SW 1271 (cell line): ENCODE data around the gene CENPU.
"Not testable (repeated sequence)": the region's sequence is repeated elsewhere in the genome, so short reads cannot be mapped to it uniquely, and the experiment has no call there.

ENCODE experiments used
- DNase-seq, 2 experiments: peaks; one replicate each; lab custom pipeline; 2025; lab: John Stamatoyannopoulos, UW

The CENPU gene, protein sequence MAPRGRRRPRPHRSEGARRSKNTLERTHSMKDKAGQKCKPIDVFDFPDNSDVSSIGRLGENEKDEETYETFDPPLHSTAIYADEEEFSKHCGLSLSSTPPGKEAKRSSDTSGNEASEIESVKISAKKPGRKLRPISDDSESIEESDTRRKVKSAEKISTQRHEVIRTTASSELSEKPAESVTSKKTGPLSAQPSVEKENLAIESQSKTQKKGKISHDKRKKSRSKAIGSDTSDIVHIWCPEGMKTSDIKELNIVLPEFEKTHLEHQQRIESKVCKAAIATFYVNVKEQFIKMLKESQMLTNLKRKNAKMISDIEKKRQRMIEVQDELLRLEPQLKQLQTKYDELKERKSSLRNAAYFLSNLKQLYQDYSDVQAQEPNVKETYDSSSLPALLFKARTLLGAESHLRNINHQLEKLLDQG

GRCh38 chr4:184733654-184734524 lies at the start of gene CENPU:
TSS of gene CENPU (minus strand) at chr4:184734096. CDS start at chr4:184734062, 34 bp downstream.
- DNase-seq = peak; percentile 92

- no peak for DNase-seq
These were observed 49.0 kb upstream of the CENPU start for GRCh38 chr4:184782731-184783373.

GRCh38 chr4:184779160-184779559 lies 45.3 kb upstream of the CENPU start:
- DNase-seq = not testable (repeated sequence)

DNA sequence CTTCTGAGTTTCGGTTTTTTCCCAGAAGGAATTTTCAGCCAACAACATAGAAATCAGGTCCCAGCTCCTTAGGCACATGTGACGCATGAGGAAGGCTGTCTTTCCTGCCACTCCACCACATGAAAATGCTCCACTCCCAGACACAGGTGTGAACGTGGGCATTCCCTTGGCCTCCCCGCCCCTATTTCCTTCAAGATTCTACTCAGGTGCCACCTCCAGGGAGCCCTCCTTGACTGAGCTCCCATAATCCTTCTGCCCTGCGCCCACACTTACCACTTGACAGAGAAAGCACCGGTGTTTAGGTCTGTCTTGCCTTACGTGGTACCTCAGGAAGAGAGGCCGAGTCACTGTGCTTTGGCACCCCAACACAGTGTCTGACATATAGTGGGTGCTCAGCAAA lies 44.4 kb upstream of the CENPU start:
- no peak for DNase-seq

DNA sequence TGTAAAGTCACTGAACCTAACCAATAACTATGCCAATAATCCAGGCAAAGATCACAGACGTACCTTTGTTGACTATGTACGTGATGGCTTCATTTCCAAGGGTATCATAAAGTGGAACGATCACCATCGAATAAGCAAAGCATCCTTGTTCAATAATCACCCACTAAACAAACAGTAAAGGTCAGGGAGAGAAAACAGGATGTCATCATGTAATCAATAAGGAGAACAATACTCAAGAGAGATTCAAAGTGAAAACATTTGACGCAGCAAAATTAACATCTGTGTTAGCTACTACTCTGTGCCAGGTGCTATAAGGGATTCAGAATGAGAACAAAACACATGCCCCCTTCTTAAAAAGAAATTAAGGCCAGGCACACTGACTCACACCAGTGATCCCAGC lies 42.9 kb upstream of the CENPU start:
- DNase-seq = no peak

- no peak for DNase-seq
These were observed 42.1 kb upstream of the CENPU start for GRCh38 chr4:184775854-184776555.

DNA sequence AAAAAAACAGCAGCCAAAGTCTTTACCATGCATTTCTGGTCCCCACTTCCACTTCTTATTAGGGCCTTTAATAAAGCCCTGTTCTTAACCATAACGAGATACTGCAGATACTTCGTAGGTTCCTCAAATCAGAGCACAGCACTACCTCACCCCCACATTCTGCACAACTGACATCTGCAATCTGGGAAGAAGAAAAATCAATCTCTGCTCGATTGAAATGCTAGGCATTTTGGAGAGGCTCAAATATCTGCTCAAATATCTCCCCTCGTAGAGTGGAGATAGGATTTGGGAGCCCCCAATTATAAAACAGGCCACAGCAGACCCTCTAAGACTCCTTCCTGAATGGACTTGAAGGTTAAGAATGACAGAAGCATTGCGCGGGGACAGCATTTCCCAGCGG lies 40.3 kb upstream of the CENPU start:
- DNase-seq = no peak

DNA sequence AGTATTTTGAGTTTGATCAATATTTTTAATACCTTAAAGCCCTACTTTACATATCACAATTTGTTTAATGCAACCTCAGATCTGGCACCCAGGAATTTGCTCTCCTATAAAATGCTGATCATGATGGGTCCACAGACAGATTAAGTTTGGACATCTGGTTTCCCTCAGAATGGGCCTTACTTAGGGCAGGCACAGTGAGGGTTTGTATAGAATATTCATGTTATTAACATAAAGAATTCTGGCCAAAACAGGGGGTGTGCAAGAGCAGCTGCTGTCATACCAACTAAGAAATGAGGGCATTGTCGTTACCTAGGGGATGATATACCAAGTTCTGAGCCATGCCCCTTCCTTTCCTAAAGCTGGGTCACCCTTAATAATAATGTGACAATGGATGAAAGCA lies 37.5 kb upstream of the CENPU start:
- DNase-seq = no peak

DNA sequence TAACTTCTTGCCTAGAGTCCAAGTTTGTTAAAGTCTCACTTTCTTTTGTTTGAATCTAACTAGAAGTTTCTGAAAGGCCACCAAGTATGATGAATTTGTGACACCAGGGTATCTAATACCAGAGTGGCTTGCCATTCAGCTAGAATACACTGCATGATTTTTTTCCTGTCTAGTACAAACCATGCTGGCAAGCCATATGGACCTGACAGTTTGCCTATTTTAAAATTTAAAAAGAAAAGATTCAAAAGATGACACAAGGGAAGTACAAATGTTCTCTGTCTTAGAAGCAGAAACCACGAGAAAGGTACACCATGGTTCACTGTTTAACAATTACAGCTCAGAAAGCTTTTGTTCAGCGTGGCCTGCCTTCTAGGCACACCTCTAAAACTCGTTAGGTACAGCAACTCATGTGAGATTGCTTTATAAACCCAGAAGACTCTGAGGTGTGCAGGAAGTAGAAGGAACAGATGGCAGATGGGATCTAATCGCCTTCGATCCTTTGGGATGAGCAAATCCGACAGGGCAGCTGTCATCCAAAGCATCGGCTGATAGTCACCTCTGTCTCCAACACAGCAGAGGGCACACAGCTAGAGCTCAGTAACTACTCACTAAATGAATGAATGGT lies 35.4 kb upstream of the CENPU start:
- DNase-seq = no peak

DNA sequence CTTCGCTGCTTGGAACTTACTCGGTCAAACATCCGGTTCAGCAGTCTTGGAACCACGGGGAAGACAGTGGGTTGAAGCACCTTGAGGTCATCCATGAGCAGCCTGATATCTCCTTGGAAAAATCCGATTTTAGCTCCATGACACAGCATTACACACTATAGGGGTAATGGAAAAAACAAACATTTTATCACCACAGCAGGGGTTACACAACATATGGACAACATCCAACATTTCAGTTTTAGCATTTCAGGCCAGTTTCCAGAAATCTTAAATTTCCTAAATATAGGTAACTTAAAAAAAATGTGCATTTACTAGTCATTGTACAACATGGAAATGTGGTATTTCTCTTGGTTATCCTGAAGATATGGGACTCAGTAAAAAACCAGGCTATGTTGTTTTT lies 34.4 kb upstream of the CENPU start:
- no peak for DNase-seq

DNA sequence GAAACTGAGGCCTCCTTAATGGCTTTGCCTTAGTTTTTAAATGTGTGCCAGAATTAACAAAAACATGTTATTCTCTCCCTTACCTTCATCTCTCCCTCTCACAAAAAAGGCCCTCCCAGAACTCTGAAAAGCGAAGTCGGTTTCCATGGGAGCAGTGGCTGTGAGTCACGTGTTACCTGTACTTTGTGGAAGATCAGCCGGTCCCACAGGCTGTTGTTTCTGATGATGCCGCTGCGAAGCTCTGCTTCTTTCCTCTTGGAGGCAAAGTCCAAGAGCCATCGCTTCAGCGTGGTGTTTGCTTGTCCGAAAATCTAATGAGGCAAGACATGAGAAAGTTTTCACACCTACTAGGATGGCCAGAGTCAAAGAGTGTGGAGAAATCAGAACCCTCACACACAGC lies 32.5 kb upstream of the CENPU start:
- DNase-seq = no peak

DNA sequence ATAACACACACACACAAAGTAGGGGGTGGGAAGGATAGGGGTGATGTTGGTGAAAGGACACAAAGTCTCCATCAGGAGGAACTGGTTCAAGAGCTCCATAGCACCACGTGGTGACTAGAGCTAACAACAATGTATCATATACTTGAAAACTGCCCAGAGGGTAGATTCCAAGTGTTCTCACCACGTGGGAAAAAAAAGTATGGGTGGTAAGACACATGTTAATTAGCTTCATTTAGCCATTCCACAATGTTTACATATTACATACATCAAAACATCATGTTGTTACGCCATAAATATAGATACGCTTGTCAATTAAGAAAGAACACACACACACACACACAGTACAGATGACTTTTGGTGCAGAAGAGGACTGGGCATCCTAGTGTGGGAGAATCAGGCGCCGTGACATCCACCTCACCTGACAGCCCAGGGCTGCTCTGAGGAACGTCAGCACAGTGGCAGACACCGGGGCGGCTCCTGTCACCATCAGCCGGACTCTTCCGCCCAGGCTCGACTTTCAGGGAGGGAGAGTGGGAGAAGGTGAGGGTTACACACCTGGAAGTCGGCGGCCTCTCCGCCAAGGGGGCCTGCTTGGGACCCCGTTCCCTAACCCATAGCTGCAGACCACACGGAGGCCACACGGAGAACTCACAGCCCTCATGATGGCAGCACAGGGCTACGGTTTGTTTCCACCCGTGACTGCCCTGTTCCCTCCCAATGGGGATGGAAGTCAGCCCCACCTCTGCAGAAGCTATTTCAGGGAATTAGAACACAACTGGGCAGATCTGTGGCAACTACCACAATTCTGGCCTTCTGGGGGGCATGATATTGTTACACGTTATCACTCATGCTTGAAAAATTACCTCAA lies 31.8 kb upstream of the CENPU start:
- DNase-seq = no peak

- DNase-seq = no peak
These were observed 30.7 kb upstream of the CENPU start for GRCh38 chr4:184764601-184765000.

- DNase-seq = no peak
These were observed 29.4 kb upstream of the CENPU start for GRCh38 chr4:184763150-184763780.

GRCh38 chr4:184762100-184762499 lies 28.2 kb upstream of the CENPU start:
- no peak for DNase-seq

DNA sequence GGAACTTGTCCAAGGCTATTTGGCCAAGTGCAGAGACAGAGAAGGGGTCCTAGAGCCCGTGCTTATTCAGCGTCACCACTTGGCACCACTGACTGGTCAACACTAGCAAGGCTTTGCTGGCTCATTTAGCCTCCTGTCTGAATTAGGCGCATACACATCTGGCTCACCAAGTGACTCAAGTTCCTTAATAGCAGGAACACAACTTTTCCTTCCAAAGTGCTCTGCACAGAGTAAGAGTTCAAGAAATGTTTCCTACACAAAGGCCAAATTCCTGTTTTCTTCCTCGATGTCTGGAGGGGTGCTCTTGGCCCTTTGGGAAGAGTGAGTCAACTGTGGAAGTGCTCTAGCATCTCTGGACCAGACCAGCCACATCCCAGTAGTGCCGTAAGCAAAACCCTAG lies 26.8 kb upstream of the CENPU start:
- DNase-seq = no peak

DNA sequence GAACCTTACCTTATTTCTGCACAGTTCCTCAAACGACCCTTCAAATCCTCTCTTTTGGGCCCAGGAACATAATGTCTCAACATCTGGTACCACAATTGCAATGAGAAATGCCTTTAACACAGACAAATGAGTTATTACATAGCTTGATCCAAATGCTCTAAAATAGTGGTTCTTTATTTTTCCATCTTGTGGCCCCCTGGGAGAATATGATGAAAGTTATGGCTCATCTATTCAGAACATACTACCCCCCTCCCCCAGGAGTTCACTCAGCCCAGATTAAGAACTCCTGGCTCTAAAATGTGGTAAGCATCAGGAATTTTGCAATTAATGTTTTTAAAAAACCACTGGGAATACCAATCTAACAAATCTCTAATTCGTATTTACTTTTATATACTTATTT lies 23.9 kb upstream of the CENPU start:
- DNase-seq = no peak

DNA sequence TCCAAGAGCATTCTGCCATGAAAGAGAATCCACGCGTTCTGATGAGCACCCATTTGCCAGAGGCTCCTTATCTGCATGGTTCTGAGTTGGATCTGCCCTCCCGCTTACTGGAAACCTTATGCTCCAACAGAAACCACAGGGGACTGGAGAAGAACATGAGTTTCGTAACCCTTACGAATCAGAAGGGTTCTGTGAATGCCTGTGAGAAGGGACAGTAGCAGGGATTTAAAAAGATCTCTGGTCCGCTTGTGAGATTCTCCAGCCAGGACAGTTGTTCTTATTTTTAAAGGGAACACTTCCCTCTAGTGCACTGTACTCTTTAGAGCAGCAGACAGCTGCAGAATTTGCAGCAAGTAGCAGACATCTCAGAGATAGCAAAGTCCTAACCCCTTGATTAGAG lies 22.5 kb upstream of the CENPU start:
- no peak for DNase-seq

DNA sequence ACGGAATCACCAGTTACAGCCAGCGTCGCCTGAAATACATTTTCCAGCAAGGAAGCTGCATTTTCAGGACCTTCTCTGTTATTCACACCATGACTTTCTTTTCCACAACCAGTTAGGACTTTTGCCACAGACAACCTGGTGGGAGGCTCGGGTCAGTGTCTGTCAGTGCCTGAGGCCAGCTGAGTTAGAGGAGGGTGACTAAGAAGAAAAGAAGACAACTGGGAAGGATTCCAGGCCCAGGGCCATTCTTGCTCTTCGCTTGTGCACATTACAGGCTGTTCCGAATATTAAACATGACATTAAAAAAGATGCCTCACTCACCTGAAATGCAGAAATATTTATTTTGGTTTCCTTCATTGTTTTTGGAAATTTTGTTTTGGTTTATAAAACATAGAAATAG lies 21.4 kb upstream of the CENPU start:
- DNase-seq = no peak
